GM19467 (cell line): ENCODE measurements around the gene PHF21B.

Source experiments
- ATAC-seq: cut with Tn5 transposase; IDR thresholded peaks from one replicate; pipeline ENCODE4 v1.9.1; 2021; ENCODE audit warnings: mild to moderate bottlenecking, moderate library complexity; ENCODE audit not compliant: unreplicated experiment

PHF21B gene

GRCh38 chr22:45019861-45020655 lies 10.3 kb upstream of the PHF21B start:
- no peak for ATAC-seq

DNA sequence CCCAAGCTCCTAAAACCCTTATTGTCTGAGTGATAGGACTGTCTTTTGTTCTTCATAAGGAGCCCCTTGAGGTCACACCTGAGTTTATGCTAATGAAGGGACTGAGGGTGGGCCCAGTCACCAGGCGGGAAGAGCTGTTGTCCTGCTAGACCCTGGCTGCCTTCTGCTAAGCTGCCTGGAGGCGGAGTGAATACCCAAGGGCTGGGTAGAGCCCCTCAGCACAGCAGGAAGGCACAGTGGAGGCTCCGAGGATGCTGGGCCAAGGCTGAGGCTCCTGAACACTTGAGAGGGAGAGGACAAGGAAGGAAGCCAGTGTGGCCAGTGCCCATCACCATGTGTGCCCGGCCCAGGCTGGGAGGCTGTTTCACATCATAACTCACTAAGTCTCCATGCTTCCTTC lies 4.8 kb upstream of the PHF21B start:
- ATAC-seq: no peak

DNA sequence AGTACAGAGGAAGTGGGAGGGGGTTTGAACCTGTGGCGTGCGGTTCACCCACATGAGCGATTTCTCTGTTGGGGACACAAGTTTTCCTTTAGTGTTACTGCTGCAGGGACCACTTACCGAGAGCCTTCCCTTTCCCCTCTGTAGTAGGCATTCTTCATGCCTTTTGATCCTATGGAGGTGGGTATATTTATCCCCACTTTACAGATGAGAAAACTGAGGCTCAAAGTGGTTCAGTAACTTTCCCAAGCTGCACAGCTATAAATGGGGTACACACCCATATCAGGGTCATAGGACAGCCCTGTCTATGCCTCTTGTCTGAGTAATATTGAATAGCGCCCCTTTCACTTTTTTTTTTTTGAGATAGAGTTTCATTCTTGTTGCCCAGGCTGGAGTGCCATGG lies 3.3 kb upstream of the PHF21B start:
- no peak for ATAC-seq

DNA sequence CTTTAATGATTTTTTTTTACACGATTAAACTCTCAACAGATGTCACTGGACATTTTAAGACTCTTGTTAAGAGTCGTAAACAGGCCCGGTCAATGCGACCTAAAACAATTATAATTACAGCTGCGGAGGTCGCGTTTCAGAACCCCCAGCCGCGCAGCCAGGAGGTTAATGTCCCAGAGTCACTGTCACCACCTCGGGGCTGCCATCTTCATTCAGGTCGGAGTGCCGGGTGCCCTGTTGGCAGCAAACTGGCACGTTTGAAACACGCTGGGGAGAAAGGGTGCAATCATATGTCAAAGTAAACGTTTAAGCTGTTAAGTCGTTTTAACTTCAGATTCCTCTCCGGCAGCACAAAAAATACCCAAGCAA lies 711 bp upstream of the PHF21B start:
- no peak for ATAC-seq

DNA sequence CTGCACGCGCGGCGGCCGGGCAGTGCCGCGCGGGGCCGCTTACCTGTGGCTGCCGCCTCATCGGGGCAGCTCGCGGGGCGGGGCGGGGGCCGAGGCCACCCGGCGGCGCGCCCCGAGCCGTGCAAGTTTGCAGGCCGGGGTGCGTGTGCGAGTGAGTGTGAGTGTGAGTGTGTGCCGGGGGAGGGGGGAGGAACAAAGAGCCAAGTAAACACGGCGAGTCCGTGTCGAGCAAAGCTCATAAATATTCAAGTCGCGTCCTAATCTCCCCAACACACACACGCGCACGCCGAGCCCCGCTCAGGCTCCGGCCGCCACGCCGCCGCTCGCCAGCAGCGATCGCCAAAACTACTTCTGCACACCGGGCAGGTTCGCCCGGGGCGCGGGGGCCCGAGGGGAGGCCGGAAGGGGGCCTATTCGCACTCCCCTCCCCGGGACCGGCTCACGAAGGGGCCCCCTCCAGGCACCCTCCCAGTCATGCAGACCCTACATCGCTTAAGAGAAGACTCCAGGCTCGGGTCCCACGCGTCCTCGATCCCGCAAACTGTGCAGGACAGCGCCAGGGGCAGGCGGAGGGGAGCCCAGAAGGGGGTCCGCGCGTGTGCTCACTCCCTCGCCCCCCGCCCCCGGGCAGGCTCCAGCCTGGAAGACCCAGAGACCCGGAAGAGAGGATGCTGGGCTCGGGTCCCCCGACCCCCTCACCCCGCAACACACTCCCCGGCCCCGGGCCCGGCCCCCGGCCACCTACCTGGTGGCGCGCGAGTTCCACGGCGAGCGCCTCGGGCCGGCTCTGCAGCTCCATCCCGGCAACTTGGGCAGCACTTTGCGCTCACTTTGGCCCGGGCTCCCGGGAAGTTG lies 827 bp downstream of the PHF21B start:
- no peak for ATAC-seq

DNA sequence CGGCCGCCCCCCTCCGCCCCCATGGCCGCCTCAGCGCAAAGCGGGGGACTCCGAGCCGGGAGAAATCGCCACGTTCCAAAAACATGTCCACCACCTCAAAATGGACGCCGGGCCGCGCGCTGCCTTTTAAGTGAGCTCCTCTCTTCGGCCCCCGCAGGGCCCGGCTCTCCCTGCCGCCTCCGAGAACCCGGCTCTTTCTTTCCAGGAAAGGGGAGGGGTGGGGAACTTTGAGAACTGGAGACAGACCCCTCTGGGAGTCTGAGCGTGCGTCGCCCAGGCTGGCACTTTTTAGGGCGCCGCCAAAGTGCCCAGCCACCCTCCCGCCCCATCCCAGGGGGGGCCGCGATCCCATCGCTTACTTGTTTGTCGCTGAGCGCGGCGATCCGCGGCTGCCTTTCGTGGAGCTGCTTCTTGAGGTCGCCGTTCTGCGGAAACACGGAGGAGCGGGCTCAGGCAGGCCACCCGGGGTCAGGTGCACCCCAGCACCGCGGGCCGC lies 1.6 kb downstream of the PHF21B start:
- no peak for ATAC-seq

- no peak for ATAC-seq
Observed at GRCh38 chr22:45007391-45008185, 2.2 kb downstream of the PHF21B start.

DNA sequence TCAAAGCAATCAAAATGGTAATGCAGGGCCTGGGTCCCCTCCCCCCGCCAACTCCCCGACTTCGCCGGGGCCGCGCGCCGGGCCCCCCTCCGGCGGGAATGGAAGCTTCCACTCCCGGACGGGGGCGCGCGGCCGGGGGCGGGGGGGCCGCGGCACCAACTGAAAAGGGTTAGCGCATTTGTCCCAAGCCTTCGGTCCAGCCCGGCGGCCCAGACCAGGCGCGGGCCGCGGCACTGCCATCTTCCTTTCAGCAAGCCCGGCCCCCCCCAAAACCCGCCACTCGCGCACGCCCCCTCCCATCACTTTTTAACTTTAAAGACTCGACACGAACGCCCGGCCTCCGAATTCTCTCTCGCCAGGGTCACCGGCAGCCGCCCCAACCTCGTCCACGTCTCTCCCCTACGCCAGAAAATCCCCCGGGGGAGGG lies 2.8 kb downstream of the PHF21B start:
- ATAC-seq: no peak

DNA sequence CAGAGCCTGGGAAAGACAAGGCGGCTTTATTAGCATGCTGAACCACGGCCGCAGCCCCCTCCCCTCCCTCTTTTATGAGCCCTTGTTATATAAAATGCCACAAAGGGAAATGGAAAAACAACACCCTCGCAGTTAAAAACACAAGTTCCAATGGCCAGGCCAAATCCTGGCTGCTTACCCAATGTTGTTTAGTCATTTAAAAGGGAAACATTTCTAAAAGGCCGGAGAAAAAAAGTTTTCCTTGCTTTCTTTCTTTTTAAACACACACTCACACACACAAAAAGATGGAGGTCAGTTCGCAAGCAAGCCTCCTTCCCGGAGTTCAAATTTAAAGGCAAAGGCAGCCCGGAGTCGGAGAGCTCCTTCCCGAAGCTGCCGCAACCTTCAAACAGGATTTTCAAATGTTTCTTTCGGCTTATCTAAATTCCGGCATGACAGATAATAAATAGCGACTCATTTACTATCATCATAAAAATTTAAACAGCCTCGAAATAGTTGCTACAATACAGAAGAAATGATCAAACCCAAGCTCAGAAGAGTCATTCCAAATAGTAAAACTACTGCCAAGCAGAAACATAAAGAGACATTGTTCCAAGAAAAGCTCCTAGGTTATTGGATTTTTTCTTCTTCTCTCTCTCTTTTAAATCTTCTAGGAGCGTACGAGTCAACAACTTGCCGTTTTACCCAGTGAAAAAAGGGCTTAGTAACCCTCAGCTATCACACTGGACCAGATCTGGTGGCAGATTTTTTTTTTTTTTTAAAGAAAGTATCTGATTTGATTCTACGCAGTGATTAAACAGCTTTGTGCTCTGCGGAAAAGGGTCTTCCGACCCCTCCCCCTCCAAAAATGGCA lies 3.5 kb downstream of the PHF21B start:
- ATAC-seq: no peak

DNA sequence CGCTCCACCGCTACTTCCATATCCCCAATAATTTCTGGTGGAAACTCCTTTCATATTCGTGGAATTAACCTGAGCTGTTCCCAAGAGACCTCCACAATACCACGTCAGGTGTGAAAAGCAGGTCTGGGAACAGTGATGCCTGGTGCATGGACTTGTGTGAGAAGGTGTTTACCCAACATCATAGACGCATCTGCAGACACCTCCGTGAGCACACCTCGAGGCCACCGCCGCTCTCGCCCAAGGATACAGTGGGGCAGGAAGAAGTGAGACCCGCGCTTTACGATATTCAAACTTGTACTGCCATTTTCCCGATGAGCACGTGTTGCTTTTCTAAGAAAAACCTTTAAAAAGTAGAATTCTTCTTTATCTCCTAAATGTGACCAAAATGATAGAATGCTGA lies 8.2 kb downstream of the PHF21B start:
- no peak for ATAC-seq

GRCh38 chr22:45000330-45000729 lies 9.5 kb downstream of the PHF21B start:
- ATAC-seq: no peak

GRCh38 chr22:44999687-45000086 lies 10.1 kb downstream of the PHF21B start:
- ATAC-seq: no peak

DNA sequence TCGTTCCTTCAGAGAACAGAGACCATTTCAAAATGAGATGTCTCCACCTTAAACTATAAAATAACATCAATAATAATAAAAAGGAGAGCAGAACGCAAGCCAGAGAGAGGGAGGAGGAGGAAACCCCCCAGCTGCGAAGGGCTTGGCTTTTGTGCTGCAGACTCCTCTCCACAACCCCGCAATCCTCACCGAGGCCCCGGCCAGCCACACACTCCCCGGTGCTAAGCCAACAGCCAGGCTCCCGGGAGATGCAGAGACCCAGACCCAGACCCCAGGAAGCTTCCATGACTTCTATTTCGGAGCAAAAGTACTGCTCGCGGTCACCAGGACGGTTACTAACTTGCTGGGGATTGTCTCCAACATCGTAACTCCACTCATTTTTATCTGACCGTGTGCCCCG lies 10.6 kb downstream of the PHF21B start:
- no peak for ATAC-seq

DNA sequence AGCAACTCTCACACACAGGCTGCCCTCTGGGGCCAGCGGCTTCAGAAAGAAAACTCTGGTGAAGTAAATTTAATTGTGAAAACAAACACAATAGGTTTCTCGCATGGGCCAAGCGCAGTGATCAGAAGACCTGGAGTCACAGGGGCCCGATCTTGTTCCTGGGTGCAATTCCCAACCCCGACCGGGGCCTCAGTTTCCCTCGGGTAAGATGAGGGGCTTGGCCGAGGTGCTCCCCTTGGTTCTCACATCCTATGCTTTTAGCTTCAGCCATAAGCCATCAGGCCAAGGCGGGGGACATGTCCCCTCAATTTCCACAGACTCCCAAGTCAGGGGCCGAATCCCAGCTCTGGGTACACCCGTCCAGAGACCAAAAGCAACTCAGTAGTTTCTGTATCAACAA lies 11.5 kb downstream of the PHF21B start:
- ATAC-seq: no peak

DNA sequence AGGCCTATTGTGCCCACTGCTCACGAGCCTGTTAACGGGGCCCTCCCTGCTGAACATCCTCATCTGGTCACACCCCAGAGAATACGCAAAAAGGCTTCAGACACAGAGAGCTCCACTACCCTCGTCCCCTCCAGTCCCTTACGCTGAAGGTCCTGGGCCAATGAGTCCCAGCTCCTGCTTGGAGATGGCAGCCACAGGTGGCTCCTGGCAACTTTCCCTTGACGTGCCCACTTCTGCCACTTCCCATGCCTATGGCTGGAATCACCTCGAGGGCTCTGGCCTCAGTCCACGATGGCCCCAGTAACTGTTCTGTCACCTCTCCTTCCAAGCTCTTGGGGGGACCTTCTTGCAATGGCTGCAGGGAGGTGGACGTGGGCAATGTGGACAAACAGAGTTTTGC lies 12.7 kb downstream of the PHF21B start:
- no peak for ATAC-seq

- ATAC-seq: no peak
Observed at GRCh38 chr22:44996648-44997047, 13.2 kb downstream of the PHF21B start.

GRCh38 chr22:44996120-44996519 lies 13.7 kb downstream of the PHF21B start:
- ATAC-seq: no peak

DNA sequence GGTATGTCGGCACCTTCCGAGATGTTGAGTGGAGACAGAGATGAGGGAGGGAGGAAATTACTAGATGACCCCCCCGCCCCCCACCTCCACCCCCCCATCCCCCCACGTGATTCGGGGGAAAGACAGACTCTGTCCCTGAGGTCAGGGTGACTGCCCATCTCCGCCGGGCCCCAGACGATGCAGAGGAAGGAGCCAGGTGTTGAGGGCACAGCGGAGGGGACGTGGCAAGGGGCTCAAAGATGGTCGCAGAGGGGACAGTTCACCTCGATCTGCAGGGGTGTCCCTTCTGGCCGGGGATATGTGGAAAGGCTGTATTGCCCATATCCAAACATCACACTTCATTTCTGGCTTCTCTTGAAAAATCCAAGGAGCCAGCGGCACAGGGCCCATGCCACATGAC lies 14.1 kb downstream of the PHF21B start:
- ATAC-seq: no peak

DNA sequence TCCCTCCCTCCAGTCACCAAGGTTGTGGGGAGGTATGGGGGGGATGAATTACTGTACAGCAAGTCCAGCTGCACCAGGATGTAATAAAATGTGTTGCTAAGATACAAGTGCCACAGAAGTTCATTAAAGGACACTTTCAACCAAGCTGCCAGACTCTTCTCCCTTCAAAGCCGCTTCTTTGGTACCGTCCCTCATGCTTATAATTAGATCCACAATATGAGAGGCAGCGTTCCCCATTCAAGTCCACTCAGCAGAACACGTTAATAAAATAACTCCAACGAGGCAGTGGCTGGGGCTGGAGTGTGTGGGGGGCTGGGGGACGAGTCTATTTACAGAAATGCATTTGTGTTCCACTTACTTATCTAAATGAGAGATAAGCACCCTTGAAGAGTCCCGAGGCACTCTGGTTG lies 14.7 kb downstream of the PHF21B start:
- no peak for ATAC-seq

DNA sequence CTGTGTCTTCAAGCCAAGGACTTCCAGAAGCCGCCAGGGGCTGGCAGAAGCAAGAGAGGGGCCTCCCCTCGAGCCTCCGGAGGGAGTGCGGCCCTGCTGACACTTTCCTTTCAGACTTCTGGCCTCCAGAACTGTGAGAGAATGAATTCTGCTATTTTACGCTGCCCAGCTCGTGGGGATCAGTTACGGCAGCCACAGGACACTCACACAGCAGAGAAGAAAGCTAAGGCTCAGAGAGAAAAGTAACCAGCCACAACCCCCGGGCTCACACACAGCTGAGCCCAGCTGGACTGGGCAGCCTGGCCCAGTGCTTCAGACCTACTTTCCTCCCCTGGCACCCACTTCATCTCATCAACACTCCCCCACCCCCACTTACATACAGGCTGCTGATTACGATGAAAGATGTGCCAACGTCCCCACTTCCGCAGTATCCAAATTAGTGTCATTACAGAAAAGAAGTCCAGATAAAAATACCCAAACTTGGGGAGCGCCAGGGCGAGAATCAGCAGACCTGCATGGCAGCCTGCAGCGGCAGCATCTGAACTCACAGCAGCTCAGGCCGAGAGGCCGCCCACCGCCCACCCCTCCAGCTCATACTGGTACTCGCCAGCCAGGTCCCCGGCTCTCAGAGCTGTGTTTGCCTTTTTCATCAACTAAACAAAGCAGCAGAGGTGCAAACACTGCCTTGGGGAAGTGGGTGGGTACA lies 15.3 kb downstream of the PHF21B start:
- ATAC-seq: no peak
